K562 (cell line): Measurements from ENCODE around the gene DLGAP3. TPM values are rescaled to one million over a fixed set of nuclear protein-coding genes. Genes with fewer than 3 reads are reported as not detected.
A peak's percentile ranks its signal among the peaks of the same experiment; 100 is the strongest.

Experiments used
- ATF2 ChIP-seq: sonication (generic); formaldehyde crosslinking; IDR thresholded peaks from 2 replicates; pipeline ENCODE4 v1.8.1; 2022; ENCODE audit warnings: missing genetic modification reagents
- BCOR ChIP-seq: fragments of 450-650 bp; IDR thresholded peaks from 2 replicates; pipeline ENCODE4 v1.6.1; 2016
- JUN ChIP-seq, 2 experiments: sonication (generic) in 1 of 2; formaldehyde crosslinking in 1 of 2; IDR thresholded peaks; 2 replicates each; pipeline versions ENCODE4 v1.6.1 to v1.8.0; 2012 to 2022; ENCODE audit warnings: borderline replicate concordance in 2 of 2, mild to moderate bottlenecking in 2 of 2, improper control_type of control experiment in 1 of 2, low read depth in 1 of 2, low read length in 1 of 2, missing genetic modification reagents in 1 of 2
- MBD2 ChIP-seq: sonication (generic); IDR thresholded peaks from 2 replicates; pipeline ENCODE4 v1.6.1; 2016; ENCODE audit warnings: low read depth, borderline replicate concordance
- MCM7 ChIP-seq, 2 experiments: fragments of 450-650 bp; IDR thresholded peaks; 2 replicates each; pipeline ENCODE4 v1.6.1; 2016 to 2018
- NCOA4 ChIP-seq: fragments of 450-650 bp; IDR thresholded peaks from 2 replicates; pipeline ENCODE4 v1.6.1; 2018; ENCODE audit warnings: mild to moderate bottlenecking; ENCODE audit not compliant: partially characterized antibody
- NFIX ChIP-seq: fragments of 250-450 bp; sonication (Bioruptor Pico); IDR thresholded peaks from 2 replicates; pipeline ENCODE4 v1.4.0; 2020; ENCODE audit warnings: low read depth, mild to moderate bottlenecking, moderate library complexity
- NR2C1 ChIP-seq, 2 experiments: fragments of 450-650 bp; IDR thresholded peaks; 2 replicates each; pipeline ENCODE4 v1.6.1; 2017; ENCODE audit warnings: mild to moderate bottlenecking in 2 of 2, antibody characterized with exemption in 1 of 2, inconsistent platforms in 1 of 2, missing compliant biosample characterization in 1 of 2, missing genetic modification characterization in 1 of 2
- PCBP1 ChIP-seq: fragments of 200-400 bp; formaldehyde crosslinking; IDR thresholded peaks from 2 replicates; pipeline ENCODE4 v1.6.1; 2018; ENCODE audit warnings: mild to moderate bottlenecking, low read depth, low read length; ENCODE audit not compliant: poor library complexity, severe bottlenecking
- PKNOX1 ChIP-seq: fragments of 450-650 bp; IDR thresholded peaks from 2 replicates; pipeline ENCODE4 v1.6.1; 2016
- PREB ChIP-seq: sonication (generic); formaldehyde crosslinking; IDR thresholded peaks from 2 replicates; pipeline ENCODE4 v1.8.1; 2023; ENCODE audit warnings: mild to moderate bottlenecking, missing genetic modification reagents
- RAD51 ChIP-seq: fragments of 450-650 bp; IDR thresholded peaks from 2 replicates; pipeline ENCODE4 v1.7.1; 2016; ENCODE audit warnings: low read depth, mild to moderate bottlenecking, borderline replicate concordance
- RBM17 ChIP-seq: fragments of 200-400 bp; formaldehyde crosslinking; IDR thresholded peaks from 2 replicates; pipeline ENCODE4 v1.6.1; 2017; ENCODE audit warnings: low read depth, mild to moderate bottlenecking, low read length, borderline replicate concordance
- SNAPC5 ChIP-seq: fragments of 250-450 bp; sonication (Bioruptor Pico); IDR thresholded peaks from 2 replicates; pipeline ENCODE4 v1.8.0; 2021; ENCODE audit warnings: moderate library complexity, mild to moderate bottlenecking, inconsistent platforms
- SREBF1 ChIP-seq: fragments of 150-350 bp; IDR thresholded peaks from 2 replicates; pipeline ENCODE4 v1.6.1; 2014; ENCODE audit warnings: antibody characterized with exemption, low read depth, low read length, borderline replicate concordance
- SRSF1 ChIP-seq: fragments of 200-400 bp; formaldehyde crosslinking; IDR thresholded peaks from 2 replicates; pipeline ENCODE4 v1.6.1; 2017; ENCODE audit warnings: mild to moderate bottlenecking, low read depth, low read length, moderate library complexity
- SRSF3 ChIP-seq: fragments of 200-400 bp; formaldehyde crosslinking; IDR thresholded peaks from 2 replicates; pipeline ENCODE4 v1.6.1; 2016; ENCODE audit warnings: mild to moderate bottlenecking, low read length, moderate library complexity; ENCODE audit not compliant: insufficient read depth
- SRSF7 ChIP-seq: fragments of 200-400 bp; formaldehyde crosslinking; optimal IDR thresholded peaks from 2 replicates; pipeline ENCODE3; 2017; ENCODE audit warnings: mild to moderate bottlenecking, low read depth, low read length
- TCFL5 ChIP-seq: fragments of 250-450 bp; sonication (Bioruptor Pico); conservative IDR thresholded peaks from 2 replicates; pipeline ENCODE4 v1.6.1; 2021; ENCODE audit warnings: mild to moderate bottlenecking, moderate library complexity, matching md5 sums
- ZNF512 ChIP-seq: IDR thresholded peaks from 2 replicates; pipeline ENCODE4 v1.6.1; 2016; ENCODE audit warnings: missing genetic modification characterization, missing compliant biosample characterization
- ZNF655 ChIP-seq: fragments of 250-450 bp; sonication (Bioruptor Pico); IDR thresholded peaks from 2 replicates; pipeline ENCODE4 v1.5.0; 2021
- ZNF785 ChIP-seq: fragments of 250-450 bp; sonication (Bioruptor Pico); IDR thresholded peaks from 2 replicates; pipeline ENCODE4 v1.4.0; 2020; ENCODE audit warnings: mild to moderate bottlenecking
- polyA plus RNA-seq, 8 experiments: library from polyadenylated mRNA; depleted of rRNA in 4 of 8; stranded (reverse) in 5 of 8; unstranded in 3 of 8; fragments of >200 nt; fragmentation: Nextera tagmentation in 2 of 8; fragmentation: Illumina TruSeq in 1 of 8; extraction: Ambion mirVana in 2 of 8; extraction: Trizol in 1 of 8; gene quantifications; 2 replicates each; pipeline versions ENCODE4 v1.2.1 to v1.2.3, GENCODE V29; 2011 to 2014; ENCODE audit warnings: inconsistent platforms in 1 of 8, missing spikeins in 1 of 8
- total RNA-seq, 7 experiments: library from RNA; depleted of rRNA in 6 of 7; stranded (reverse); fragments of >200 nt in 6 of 7; fragmentation: Illumina TruSeq in 2 of 7; extraction: Trizol in 2 of 7; gene quantifications; 2 replicates each; pipeline versions ENCODE4 v1.2.1 to v1.2.3, GENCODE V29; 2011 to 2021; ENCODE audit warnings: low replicate concordance in 1 of 7

The DLGAP3 gene
- total and polyA plus RNA-seq, 9 of the 15 experiments (the other 6 are each of a cell fraction or from before 2014, with no cell fraction given), result 0.01 to 0.16 (median 0.07) TPM; not detected in 6

- TF ChIP-seq NCOA4 (no peak), SREBF1 (peak; percentile 81; the same call in 1 of the 2 replicates), JUN (IDR thresholded peaks at IDR 0.05; ENCODE audit: borderline replicate concordance, low read depth, low read length) (no peak), JUN (CRISPR knock-in tag; IDR thresholded peaks at IDR 0.05; ENCODE audit: borderline replicate concordance) (no peak), PCBP1 (no peak), ZNF785 (CRISPR knock-in tag) (no peak), RBM17 (no peak), BCOR (no peak), PKNOX1 (peak; percentile 73), SRSF1 (no peak), SRSF7 (no peak), NR2C1 (IDR thresholded peaks at IDR 0.05) (no peak; the same call in 1 of the 2 replicates), NR2C1 (tag; IDR thresholded peaks at IDR 0.05) (peak; percentile 43; the same call in 1 of the 2 replicates), TCFL5 (CRISPR knock-in tag) (no peak), ZNF512 (tag) (no peak), ZNF655 (CRISPR knock-in tag) (no peak), PREB (no peak), ATF2 (CRISPR knock-in tag) (no peak), MBD2 (no peak), MCM7 (IDR thresholded peaks at IDR 0.05) (no peak), SRSF3 (no peak), NFIX (CRISPR knock-in tag) (no peak), RAD51 (peak; percentile 89), SNAPC5 (CRISPR knock-in tag) (no peak)
Observed at GRCh38 chr1:34852677-34853217, 76.7 kb downstream of the DLGAP3 start (continued).
